ENCODE results near the gene BANP. TPM values are rescaled to one million over a fixed set of nuclear protein-coding genes. Genes with fewer than 3 reads are reported as not detected.

The BANP gene
- polyA plus RNA-seq, 4 donors, result 10.5 to 15.7 (median 11.6) TPM

Other genes with a start within 250 kb of the BANP start
- gene KLHDC4, start 185.4 kb upstream of the BANP start, polyA plus RNA-seq, result 10 to 100 TPM; 25.9 to 35.1 (median 29.9) TPM
- 10 to 100 TPM in 2 of 4 donors, 1 to 10 TPM in 2; 3.6 to 82.2 (median 8.6) TPM for gene SLC7A5, start 81.9 kb upstream of the BANP start, polyA plus RNA-seq
- gene CA5A, start 14.9 kb upstream of the BANP start, polyA plus RNA-seq, result under 1 TPM in 1 of 4 donors, not detected in 3; under 0.01 TPM